Activated CD4-positive, CD25-positive, alpha-beta regulatory T cell treated with anti-CD3 and anti-CD28 coated beads, Interleukin-2, amount 50 U/mL, for 16 hours (primary cell): Measurements from ENCODE around the gene LOXL3.

Experiments used
- DNase-seq: peaks from one replicate; pipeline ENCODE4 v3.0.0-alpha.2; 2020; ENCODE audit warnings: low read depth, low spot score

The LOXL3 gene

GRCh38 chr2:74505448-74506246, 48.1 kb downstream of the LOXL3 start:
- no peak for DNase-seq

- DNase-seq: no peak
Measured at GRCh38 chr2:74504591-74504990, 49.2 kb downstream of the LOXL3 start.

- no peak for DNase-seq
Measured at GRCh38 chr2:74503506-74504475, 50.0 kb downstream of the LOXL3 start.

GRCh38 chr2:74502720-74503505, 50.8 kb downstream of the LOXL3 start:
- DNase-seq: no peak

- no peak for DNase-seq
Measured at GRCh38 chr2:74502147-74502719, 51.5 kb downstream of the LOXL3 start.

GRCh38 chr2:74501335-74502071, 52.2 kb downstream of the LOXL3 start:
- DNase-seq: no peak

GRCh38 chr2:74500578-74500946, 53.2 kb downstream of the LOXL3 start:
- DNase-seq: no peak

GRCh38 chr2:74499940-74500577, 53.7 kb downstream of the LOXL3 start:
- DNase-seq: no peak

GRCh38 chr2:74499267-74499939, 54.3 kb downstream of the LOXL3 start, which contains the start of gene LBX2:
TSS of gene LBX2 (minus strand) at chr2:74499603. CDS start at chr2:74499537, 66 bp downstream.
- DNase-seq: no peak

GRCh38 chr2:74498500-74499266, 55.1 kb downstream of the LOXL3 start:
- DNase-seq: no peak

GRCh38 chr2:74497777-74498499, 55.8 kb downstream of the LOXL3 start:
- DNase-seq: no peak

GRCh38 chr2:74496997-74497776, 56.6 kb downstream of the LOXL3 start:
- no peak for DNase-seq

- DNase-seq: no peak
Measured at GRCh38 chr2:74495440-74495839, 58.3 kb downstream of the LOXL3 start.

- DNase-seq: no peak
Measured at GRCh38 chr2:74493546-74493945, 60.2 kb downstream of the LOXL3 start.

GRCh38 chr2:74491648-74492544, 61.8 kb downstream of the LOXL3 start:
- no peak for DNase-seq

- DNase-seq: no peak
Measured at GRCh38 chr2:74489906-74490305, 63.8 kb downstream of the LOXL3 start.
